Activated CD4-positive, CD25-positive, alpha-beta regulatory T cell treated with anti-CD3 and anti-CD28 coated beads, Interleukin-2, amount 50 U/mL, for 24 hours (primary cell): ENCODE measurements around the gene SLC35F3.
"Not testable (repeated sequence)": the region's sequence is repeated elsewhere in the genome, so short reads cannot be mapped to it uniquely, and the experiment has no call there.

Experiments used
- ATAC-seq, 2 donors: fragments of 150-1000 bp; cut with Tn5 transposase; one replicate each; pipeline ENCODE4 v1.10.0; 2021; ENCODE audit warnings: mild to moderate bottlenecking in 1 of 2, moderate library complexity in 1 of 2

SLC35F3 gene

DNA sequence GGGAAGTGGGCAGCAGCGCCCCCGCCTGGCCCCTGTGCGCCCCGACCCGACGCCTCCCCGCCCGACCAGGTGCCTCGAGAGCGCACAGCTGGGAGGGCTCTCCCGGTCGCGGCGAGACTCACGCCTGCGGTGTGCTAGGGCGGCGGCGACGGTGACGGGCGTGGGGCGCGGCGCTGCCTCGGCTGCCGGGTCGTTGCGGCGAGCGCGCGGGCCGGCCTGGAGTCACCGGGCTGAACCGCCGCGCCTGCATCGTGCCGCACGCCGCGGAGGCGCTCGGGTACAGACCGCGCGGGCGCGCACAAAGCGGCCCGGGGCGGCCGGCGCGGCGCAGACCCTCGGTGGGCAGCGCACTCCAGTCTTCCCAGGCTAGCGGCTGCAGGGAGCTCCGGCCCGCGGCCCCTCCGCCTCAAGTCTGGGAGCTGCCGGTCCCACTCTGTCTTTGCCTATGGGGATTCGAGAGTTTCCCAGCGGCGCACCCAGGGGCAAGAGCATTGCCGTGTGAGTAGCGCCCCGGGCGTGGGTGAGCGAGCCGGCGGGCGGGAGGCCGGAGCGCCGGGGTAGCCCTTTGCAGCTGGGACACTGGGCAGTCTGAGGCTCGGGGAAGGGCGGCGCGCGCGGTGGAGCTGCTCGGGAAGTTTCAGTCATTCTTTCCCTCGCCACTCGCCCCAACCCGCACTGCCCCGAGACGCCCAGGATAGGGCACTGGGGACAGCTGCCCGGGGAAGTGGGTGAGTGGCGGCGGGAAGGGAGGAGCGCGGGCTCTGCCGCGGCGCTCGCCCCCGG, at the start of gene SLC35F3:
Gene SLC35F3 (plus strand): TSS at position 44 of the 783 bp plus-strand sequence.
- ATAC-seq, result no peak

DNA sequence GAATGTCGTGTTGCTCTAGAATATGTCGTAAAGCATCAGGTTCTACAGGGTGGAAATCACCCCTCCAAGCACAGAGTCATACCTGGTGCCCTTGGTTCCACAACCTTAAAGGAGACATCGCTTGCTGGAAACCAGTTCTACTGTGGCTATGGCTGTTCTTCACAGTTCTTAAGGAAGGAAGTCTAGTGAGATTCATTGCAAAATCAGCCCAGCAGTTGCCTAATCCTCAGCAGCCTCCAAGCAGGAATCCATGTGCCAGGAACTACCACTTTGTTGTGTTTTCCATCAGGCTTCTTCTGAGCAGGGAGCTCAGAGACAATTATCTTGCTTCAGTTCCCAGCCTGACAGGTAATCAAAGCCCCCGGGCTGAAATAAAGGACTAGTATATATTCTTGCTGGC, 45.0 kb upstream of the SLC35F3 start:
- no peak for ATAC-seq

DNA sequence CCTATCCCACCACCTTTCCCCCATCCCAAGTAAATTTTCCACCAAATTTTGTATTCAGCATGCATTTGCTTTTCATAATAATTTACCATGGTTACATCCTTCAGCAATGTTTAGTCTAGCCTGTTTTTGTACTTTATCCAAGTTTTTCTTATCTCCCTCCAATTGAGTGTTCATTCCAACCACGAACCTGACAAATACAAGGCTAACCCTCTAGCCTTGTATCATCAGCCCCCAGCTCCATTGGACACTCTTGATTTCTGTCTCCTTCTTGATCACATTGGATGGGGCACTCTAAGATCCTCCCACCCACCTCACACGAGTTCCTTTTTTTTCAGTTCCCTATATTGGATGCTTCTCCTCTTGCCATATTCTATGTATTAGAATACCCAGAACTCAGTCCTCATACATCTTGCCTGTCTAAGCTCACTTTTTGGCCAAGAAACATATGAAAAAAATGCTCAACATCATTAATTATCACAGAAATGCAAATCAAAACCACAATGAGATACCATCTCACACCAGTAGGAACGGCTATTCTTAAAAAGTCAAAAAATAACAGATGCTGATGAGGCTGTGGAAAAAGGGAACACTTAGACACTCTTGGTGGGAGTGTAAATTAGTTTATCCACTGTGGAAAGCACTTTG, 40.5 kb upstream of the SLC35F3 start:
- ATAC-seq, result no peak

DNA sequence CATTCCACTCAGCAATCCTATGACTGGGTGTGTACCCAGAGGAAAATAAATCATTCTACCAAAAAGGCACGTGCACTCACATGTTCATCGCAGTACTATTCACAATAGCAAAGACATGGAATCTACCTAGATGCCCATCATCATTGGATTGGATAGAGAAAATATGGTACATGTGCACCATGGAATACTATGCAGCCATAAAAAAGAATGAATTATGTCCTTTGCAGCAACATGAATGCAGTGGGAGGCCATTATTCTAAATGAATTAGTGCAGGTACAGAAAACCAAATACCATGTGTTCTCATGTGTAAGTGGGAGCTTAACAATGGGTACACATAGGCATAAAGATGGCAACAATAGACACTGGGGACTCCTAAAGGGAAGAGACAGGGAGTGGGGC, 39.9 kb upstream of the SLC35F3 start:
- no peak for ATAC-seq

DNA sequence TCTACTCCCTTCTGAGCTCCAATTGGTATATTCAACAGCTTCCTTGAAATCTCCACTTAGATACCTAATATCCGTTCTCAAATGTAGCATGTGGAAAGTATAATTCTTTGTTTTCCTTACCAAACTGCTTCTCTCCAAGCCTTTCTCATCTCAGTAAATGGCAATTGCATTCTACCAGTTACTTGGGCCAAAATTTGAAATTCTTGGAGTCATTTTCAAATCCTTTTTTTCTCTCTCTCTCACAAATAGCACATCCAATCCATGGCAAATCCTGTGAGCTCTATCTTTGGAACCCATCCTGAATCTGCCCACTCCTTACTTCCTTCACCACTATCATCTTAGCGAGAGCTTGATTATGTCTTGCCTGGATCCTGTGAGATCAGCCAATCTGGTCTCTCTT, 39.3 kb upstream of the SLC35F3 start:
- ATAC-seq, result no peak

DNA sequence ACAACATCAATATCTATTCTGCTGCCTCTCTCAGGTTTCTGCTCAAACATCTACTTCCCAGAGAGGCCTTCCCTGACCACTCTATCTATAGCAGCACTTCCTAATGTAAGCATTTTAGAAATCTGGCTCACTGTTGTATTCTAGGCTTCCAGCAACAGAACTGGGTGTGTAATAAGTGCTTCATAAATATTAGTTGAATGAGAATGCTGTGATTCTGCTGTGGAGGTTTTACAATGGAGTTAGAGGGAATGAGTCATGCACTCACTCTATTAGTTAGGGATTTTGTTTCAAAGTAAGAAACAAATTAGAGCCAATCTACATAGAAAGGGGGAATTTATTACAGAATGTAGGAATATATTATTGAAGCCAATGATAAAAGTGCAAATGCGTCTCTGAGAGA, 38.6 kb upstream of the SLC35F3 start:
- ATAC-seq, result no peak

DNA sequence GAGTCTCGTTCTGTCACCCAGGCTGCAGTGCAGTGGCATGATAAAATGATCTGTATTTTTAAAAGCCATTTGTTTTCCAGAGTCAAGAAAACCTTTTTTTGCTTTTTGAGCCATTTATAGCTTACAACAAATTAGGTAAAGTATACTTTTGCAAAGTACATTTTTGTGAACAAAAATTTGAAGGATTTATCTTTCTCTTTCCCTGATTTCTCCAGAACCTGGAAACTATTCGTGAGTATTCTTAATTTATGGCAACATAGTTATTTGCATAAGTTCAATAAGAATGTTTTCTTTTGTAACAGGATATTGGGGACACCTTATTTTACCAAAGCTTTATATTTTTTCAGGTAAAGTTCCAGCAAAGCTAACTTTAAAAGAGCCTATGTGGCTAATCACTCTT, 37.4 kb upstream of the SLC35F3 start:
- no peak for ATAC-seq

DNA sequence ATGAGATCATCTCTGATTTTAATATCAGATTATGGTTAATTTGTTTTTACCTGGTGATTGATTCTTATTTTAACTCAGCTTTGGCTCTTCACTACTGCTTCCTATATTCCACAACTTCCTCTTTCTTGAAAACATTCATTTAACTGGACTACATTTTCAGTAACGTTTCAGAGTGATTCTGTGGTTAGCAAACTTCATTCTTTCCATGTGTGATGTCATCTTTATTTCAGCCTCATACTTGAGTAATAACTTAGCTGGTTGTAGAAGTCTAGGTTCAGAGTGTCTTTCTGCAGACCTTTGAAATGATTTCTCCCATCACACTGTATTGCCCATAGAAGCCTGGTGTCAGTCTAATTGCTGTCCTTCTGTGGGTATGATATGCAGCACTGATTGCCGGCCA, 36.0 kb upstream of the SLC35F3 start:
- no peak for ATAC-seq

DNA sequence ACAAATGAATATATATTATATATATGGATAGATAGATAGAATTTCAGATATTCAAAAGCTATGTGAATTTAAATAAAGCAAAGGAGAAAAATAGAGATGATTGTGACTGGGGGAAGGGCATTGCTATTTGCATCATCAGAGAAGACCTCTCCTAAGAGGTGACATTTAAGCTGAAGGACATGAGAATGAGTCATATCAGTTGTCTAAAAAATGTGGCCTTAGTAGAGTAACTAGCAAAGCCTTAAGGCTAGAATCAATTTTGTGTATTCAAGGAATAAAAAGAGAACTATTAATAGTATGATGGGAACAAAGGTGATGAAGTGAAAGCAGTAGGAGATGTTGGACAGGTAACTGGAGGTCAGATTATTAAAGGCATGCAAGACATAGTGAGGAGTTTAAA, 34.8 kb upstream of the SLC35F3 start:
- ATAC-seq, result no peak

DNA sequence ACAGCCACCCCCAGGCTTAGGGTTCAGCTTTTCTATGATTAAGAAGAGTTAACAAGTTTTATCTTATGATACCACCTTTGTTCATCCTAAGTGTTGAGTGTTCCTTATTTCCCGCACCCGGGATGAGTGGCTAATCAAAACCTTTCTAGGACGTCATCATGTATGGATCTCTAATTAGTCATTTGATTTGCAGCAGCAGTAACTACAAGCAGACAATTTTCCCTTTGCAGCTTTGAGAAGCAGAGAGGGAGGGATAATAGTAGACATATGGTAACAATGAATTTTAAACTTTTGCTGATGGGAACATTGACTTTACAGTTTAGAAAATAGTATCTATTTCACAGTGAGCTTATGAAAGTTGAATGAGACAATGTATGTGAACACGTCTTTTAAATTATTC, 30.8 kb upstream of the SLC35F3 start:
- no peak for ATAC-seq

DNA sequence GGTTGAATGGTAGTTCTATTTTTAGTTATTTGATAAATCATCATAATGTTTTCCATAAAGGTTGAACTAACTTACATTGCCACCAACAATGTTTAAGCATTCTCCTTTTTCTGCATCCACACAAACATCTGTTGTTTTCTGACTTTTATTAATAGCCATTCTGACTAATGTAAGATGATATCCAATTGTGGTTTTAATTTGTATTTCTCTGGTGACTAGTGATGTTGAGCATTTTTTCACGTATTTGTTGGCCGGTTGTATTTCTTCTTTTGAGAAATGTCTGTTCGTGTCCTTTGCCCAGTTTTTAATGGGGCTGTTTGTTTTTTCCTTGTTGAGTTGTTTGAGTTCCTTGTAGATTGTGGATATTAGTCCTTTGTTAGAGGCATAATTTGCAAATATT, 24.6 kb upstream of the SLC35F3 start:
- ATAC-seq, result no peak

DNA sequence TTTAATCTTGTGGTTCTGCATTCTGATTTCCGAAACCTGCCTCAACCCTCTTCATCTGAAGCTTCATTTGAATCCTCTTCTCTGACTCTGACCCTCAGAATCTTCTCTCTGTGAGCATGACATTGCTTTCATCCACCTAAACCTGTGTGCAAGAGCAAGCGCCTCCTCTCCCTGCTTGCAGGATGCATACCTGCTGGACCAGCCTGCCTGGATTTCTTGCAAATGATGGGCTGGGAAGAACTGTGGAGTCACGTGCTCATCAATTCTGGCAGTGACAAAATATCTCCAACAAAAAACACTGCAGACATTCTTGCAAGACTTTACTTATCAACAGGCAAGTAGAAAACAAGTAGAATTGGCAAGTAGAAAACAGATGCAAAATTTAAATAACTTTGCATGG, 20.8 kb upstream of the SLC35F3 start:
- no peak for ATAC-seq

DNA sequence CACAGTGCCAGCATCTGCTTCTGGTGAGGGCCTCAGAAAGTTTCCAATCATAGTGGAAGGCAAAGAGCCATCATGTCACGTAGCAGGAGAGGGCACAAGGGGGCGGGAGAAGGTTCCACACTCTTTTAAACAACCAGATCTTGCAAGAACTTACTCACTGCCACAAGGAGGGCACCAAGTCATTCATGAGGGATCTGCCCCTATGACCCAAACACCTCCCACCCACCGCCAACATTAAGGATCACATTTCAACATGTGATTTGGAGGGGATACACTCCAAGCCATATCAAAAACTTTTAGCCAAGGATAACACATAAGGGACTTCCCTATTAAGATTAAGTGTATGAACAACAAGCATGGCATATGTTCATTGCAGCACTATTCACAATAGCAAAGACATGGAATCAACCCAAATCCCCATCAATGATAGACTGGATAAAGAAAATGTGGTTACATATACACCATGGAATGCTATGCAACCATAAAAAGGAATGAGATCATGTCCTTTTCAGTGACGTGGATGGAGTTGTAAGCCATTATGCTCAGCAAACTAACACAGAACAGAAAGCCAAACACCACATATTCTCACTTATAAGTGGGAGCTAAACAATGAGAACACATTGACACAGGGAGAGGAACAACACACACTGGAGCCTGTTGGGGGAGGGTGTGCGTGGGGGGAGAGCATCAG, 19.9 kb upstream of the SLC35F3 start:
- ATAC-seq, result no peak

DNA sequence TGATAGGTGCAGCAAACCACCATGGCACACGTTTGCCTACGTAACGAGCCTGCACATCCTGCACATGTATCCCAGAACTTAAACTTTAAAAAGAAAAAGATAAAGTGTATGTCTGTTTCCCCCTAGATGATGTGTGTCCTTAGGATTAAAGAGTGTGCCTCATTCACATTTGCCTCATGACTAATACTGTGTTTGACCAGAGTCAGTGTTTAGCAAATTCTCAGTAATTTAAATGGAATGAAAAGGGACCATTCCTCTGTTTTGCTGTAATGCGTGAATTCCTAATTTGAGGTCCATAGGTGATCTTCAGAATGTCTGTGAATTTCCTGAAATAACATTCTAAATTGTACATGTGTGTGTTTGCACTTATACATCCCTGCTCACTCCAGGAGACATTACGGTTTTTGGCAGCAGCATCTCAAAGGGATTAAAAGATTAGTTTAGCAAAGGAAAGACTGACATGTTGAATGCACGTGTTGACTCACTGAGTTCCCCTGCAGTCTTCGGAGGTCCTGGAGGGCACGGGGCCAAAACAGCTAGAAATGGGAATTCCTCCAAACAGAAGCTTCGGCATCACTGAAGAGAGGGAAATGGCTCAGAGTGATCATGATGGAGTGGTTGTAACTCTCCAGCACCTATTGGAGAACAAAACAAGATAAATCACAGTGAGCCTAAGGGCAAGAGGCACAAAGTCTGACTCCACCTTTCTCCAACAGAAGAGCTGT, 19.1 kb upstream of the SLC35F3 start:
- no peak for ATAC-seq

DNA sequence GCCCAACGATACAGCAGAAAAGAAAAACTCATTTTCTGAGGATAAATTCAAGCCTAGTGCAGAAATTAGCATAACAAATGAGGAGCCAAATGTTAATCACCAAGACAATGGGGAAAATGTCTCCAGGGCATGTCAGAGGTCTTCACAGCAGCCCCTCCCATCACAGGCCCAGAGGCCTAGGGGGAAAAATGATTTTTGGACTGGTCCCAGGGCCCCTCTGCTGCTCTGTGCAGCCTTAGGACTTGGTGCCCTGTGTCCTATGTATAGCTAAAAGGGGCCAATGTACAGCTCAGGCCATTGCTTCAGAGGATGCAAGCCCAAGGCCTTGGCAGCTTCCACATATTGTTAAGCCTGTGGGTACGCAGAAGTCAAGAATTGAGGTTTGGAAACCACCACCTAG, 13.3 kb upstream of the SLC35F3 start:
- ATAC-seq, result not testable (repeated sequence)

DNA sequence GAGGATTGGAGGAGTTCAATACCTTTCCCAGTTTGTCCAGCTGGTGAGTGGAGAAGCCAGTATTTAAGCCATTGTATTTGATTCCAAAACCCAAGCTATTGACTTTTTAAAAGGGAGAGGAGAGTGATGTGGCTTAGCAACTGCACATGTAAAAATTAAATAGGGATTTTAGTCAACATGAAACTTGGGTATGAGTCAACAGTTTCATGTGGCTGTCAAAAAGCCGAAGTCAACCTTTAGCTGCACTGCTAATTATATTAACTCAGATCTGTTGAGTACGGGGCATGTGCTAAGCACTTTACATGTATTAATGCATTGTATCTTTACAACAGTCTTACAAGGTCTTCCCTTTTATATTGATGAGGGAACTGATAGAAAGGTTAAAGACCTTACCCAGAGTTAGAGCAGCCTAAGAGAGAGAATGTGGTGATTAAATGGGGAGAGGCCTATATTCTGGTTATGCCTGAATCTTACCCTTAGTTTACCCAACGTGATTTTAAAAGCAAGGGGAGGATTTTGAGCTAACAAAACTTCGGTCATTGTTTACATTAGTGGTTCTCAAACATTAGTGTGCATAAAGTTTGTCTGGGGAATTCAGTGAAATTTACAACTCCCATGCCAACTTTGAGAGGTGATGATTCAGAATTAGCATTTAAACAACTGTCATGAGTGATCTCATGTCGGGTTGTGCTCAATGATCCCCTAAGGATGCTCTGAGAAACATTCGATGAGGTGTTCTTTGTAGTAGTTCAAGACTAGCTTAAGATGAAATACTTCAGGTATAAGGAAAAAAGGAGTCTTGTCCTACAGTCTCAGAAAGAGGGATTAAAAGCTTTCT, 6.9 kb upstream of the SLC35F3 start:
- peak; percentile 55 to 56 for ATAC-seq

DNA sequence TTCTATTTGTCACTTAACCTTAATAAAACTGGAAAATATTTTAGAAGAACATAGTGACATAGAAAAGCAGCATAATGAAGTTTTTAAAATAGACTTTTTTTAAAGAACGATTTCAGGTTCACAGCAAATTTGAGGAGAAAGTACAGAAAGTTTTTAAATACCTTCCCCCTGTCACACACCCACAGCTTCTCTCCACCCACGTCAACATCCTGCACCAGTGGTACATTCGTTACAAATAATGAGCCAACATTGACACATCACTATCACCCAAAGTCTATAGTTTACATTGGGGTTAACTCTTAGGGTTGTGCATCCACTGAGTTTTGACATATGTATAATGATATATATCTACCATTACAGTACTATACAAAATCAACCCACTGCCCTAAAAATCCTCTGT, 3.0 kb upstream of the SLC35F3 start:
- ATAC-seq, result no peak

DNA sequence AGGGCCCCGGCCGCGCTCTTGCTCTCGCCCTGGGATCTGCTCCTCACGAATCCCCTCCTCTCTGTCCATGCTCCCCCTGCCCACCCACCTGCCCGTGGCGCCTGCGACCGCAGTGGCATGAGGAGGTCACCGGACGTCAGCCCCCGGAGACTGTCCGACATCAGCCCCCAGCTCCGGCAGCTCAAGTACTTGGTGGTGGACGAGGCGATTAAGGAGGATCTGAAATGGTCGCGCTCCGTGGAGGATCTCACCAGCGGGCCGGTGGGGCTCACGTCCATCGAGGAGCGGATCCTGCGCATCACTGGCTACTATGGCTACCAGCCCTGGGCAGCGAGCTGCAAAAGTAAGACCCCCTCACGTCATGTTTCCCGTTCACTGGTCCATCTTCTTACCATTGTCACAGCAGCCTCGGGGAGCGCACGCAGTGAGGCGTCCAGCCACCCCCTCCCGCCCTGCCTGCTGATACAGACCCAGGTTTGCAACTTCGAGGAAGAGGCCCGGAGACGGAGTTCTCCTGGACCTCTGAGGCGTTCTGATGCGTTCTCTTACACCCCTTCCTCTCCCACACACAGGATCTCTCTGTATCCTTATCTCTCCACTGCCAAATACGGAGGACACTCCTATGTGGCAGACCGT, 1.1 kb downstream of the SLC35F3 start:
- no peak for ATAC-seq

DNA sequence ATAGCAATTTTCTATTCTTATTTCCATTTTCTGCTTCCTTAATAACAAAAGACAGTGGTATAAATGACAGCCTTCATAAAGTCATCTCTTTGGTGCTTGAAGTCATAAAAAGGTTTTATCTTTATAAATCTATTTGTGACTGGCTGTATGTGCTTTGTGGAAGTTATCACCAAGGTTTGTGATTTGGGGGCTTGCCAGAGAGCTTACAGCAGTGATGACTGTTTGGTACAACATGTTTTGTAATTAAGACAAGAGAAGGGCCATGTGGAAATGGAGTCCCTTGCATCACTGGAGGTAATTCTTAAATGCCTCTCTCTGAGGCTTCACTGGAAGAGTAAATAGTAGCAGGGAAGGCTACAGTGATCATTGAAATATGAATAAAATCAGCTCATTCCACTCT, 2.7 kb downstream of the SLC35F3 start:
- ATAC-seq, result no peak

DNA sequence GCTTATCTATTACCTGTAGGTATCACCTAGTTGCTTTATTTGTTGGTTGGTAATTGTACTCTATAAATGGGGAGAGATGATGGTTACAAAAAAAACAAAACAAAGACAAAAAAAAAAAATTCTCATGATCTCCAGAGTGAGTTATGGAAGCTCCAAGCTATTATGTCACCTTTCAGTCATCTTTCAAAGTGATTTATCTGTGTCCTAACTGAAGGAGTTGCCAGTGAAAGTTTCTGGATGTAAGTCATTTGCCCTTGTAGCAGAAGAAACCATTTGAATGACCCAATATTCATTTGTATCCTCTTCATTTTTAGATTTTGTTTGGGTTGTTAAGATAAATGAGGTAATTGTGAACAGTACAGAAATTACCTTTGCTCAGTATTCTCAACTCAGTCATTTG, 3.6 kb downstream of the SLC35F3 start:
- ATAC-seq, result no peak

DNA sequence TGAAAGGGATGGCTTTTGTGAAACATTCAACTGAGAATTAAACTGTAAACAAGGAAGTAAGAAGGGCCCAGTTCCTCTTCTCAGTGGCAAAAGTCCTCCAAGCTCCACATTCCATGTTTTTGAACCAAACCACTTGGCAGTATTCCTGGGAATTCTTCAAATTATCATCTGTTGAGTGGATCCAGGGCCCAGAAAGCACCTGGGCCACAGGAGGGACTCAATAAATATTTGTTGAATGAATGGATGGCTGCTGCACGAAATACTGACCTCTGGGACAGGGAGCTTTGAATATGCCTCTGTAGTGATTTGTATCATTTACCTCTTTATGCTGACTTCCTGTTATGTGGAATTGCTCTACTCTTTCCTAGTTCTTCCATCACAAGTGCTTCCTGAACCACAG, 4.7 kb downstream of the SLC35F3 start:
- ATAC-seq, result no peak

DNA sequence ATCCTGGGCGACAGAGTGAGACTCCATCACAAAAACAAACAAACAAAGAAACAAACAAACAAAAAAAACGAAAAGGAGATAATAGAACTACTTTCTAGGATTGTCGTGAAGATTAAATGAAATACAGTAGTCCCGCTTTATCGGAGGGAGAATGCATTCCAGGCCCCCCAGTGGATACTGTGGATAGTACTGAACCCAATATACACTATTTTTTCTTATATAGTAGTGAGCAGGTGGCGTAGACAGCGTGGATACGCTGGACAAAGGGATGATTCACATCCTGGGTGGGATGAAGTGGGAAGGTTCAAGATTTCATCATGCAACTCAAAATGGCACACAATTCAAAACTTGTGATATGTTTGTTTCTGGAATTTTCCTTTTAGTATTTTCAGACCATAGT, 8.0 kb downstream of the SLC35F3 start:
- no peak for ATAC-seq
